Measurements from ENCODE around the gene ZNF286A.

The ZNF286A gene

DNA sequence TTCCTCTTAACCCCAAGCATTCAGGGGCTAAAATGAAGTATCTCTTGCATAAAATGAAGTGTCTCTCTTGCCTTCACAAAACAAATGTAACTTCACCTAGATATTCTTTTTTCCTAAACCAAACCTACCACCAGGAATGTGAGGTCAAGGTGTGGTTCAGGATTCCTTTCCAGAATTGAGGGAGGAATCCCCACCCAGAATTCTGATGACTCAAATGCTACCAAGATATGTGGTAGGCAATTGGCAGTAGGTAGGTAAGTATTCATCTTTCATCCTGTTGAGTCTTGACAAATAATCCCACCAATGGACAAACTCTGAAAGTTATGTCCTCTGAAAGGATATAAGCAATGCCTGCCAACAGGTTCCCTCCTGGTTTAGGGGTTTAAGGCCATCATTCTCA is 41.7 kb upstream of the ZNF286A start:
- CTCF ChIA-PET: no interaction called here
- TF ChIP-seq, protein P1, sequence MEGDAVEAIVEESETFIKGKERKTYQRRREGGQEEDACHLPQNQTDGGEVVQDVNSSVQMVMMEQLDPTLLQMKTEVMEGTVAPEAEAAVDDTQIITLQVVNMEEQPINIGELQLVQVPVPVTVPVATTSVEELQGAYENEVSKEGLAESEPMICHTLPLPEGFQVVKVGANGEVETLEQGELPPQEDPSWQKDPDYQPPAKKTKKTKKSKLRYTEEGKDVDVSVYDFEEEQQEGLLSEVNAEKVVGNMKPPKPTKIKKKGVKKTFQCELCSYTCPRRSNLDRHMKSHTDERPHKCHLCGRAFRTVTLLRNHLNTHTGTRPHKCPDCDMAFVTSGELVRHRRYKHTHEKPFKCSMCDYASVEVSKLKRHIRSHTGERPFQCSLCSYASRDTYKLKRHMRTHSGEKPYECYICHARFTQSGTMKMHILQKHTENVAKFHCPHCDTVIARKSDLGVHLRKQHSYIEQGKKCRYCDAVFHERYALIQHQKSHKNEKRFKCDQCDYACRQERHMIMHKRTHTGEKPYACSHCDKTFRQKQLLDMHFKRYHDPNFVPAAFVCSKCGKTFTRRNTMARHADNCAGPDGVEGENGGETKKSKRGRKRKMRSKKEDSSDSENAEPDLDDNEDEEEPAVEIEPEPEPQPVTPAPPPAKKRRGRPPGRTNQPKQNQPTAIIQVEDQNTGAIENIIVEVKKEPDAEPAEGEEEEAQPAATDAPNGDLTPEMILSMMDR (IDR thresholded peaks at IDR 0.05; ENCODE audit: control extremely low read depth, extremely low read depth, low read depth, missing control alignments): no peak
- POLR2A ChIA-PET: no interaction called here
- DNase-seq (ENCODE audit: extremely low spot score): no peak

DNA sequence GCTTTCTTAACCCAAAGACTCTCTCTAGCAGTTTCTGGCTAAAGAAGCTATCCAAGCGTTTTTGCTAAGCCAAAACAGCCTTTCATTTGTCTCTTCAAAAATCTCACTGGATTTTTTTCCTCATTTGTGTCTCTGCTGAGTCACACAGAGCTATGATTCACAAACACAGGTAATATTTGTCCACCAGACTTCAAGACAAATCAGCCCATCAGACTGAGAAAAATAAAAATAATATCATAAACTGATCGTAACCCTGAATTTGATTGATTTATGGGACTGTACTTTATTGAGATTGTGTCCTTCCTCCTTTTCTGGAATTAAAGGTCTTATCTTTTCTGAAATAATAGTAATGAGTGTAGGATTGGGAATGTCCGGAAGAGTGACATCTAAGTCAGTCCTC is 41.3 kb upstream of the ZNF286A start:
- CTCF ChIA-PET: no interaction called here
- DNase-seq (ENCODE audit: extremely low spot score): no peak
- POLR2A ChIA-PET: no interaction called here
- TF ChIP-seq, protein P1 (IDR thresholded peaks at IDR 0.05; ENCODE audit: control extremely low read depth, extremely low read depth, low read depth, missing control alignments): no peak

DNA sequence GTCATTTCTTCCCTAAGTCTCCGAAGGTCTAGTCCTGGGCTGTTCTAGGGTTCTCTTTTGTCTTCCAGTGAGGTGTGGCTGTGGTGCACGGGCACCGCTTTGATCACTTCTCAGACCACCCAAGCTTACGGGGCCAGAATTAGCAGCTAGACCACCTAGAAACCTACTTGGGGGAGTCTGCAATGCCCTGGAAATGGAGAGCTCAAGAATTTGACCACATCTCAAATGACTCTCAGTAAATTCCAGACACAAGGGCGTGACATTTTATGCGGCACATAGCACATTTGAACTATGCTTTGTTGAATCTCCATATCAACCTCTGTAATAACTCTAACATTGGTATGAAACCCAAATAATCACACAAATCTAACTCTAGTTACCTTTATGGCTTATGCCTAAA is 40.3 kb upstream of the ZNF286A start:
- ChIA-PET CTCF (no interaction called here), POLR2A (no interaction called here)
- DNase-seq (ENCODE audit: extremely low spot score): no peak
- TF ChIP-seq, protein P1 (IDR thresholded peaks at IDR 0.05; ENCODE audit: control extremely low read depth, extremely low read depth, low read depth, missing control alignments): no peak

DNA sequence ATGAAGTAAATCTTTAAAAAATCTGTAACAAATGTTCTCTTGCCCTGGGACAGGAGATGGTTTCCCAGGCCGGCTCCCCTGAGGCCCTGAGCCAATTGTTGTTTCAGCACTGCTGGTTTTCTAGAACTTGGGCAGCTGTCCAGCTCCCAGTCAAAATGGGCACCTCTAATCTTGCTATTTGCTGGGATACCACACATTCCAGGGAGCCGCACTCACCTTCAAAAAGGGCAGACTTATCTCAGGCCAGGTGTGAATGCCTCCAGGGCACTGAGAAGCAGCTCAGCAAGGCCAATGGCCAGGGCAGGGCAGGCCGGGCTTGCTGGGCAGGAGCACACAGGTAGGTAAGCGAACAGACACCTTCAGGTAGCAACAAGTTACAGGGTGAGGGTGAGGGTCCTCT is 39.9 kb upstream of the ZNF286A start:
- ChIA-PET CTCF (no interaction called here), POLR2A (no interaction called here)
- TF ChIP-seq, protein P1 (IDR thresholded peaks at IDR 0.05; ENCODE audit: control extremely low read depth, extremely low read depth, low read depth, missing control alignments): no peak
- no peak for DNase-seq (ENCODE audit: extremely low spot score)

DNA sequence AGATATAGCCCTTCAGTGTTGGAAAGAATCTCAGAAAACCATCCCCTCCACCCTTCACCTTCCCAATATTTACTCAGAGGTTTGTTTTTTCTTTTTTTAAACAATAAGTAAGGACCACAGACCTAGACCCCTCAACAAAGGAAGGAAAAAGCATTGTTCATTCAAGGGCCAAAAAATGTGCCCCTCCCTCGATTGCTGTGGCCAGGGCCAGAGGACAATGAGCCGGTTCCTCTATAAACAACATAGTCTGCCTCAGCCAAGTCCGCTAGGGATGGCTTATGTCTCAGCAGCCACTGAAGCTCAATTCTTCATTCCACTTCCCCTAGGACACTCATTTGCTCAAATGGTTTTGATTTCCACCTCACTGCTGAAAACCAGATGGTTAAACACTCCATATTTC is 39.5 kb upstream of the ZNF286A start:
- DNase-seq (ENCODE audit: extremely low spot score): no peak
- ChIA-PET POLR2A (no interaction called here), CTCF (no interaction called here)
- TF ChIP-seq, protein P1 (IDR thresholded peaks at IDR 0.05; ENCODE audit: control extremely low read depth, extremely low read depth, low read depth, missing control alignments): no peak

DNA sequence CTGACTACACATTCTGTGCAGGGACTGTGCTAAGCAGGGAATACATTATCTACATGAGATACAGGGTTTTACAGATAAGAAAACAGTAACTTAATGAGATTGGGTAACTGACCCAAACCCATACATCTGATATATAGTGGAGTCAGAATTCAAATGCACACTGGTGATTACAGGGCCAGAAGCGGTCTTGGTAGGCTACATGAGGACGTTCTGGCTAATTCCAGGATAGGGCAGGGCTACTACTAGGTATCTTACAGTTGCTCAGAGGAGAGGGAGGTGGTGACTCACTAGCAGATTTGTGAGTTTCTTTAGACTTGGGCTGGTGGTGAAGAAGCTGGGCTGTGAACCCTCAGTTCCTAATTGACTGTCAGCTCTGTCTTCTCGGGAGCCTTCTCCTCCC is 36.9 kb upstream of the ZNF286A start:
- DNase-seq (ENCODE audit: extremely low spot score): no peak
- TF ChIP-seq, protein P1 (IDR thresholded peaks at IDR 0.05; ENCODE audit: control extremely low read depth, extremely low read depth, low read depth, missing control alignments): no peak
- ChIA-PET CTCF (interaction anchor here (1.3 kb wide), 1 partner anchor 13 kb away, joined by 3 read pairs; no protein-coding TSS in a partner anchor), POLR2A (no interaction called here)

DNA sequence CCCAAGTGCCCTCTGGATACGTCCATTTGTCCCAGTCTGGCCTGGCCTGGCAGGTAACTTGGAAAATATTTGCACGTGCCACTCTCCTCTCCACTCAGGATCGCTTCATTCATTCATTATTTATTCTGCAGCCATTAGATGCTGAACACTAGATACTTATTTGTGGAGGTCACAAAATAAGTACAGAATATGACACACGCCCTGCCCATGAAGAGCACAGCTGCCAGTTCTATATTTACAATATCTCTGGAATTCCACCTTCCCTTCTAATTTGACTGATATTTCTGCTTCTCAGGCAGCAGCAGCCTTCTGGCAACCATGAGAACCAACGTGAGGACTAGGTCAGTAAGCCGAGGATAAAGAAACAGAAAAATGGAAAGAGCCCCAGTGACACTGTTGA is 36.4 kb upstream of the ZNF286A start:
- CTCF ChIA-PET: no interaction called here
- DNase-seq (ENCODE audit: extremely low spot score): no peak
- POLR2A ChIA-PET: no interaction called here
- TF ChIP-seq, protein P1 (IDR thresholded peaks at IDR 0.05; ENCODE audit: control extremely low read depth, extremely low read depth, low read depth, missing control alignments): no peak
